ENCODE results near the gene SLC2A10.

DNA sequence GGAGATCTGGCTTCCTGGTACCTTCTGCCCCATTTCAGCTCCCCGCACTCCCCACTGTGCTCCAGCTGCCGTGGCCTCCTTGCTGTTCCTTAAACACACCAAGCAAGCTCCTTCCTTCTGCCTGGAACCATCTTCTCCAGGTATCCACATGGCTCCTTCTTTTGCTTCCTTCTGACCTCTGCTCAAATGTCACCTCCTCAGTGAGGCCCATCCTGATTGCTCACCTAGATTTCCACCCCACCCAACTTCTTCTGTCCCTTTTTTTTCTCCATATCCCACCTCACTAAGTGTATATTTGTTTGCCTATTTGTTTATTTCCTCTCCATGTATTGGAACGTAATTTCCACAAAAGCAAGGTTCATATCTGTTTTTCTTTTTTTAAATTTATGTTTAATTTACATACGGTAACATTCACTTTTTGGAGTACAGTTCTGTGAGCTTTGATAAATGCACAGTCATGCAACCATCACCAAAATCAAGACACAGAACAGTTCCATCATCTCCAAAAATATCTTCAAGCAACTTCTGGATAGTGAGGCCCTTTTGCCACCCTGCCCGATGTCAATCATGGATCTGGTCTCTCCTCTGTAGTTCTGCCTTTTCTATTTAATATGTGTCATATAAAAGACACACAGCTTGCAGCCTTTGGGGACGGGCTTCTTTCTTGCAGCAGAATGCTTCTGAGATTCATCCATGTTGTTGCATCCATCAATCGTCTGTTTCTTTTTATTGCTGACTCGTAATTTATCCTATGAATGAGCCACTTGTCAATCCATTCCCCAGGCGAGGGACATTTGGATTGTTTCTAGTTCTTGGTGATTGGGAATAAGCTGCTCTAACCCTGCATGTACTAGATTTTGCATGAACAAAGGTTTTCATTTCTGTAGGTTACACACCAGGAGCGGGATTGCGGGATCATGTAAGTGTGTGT, 46.3 kb downstream of the SLC2A10 start:
- TF ChIP-seq EP300 (IDR thresholded peaks at IDR 0.05) = no peak
- TF ChIP-seq, protein P1, sequence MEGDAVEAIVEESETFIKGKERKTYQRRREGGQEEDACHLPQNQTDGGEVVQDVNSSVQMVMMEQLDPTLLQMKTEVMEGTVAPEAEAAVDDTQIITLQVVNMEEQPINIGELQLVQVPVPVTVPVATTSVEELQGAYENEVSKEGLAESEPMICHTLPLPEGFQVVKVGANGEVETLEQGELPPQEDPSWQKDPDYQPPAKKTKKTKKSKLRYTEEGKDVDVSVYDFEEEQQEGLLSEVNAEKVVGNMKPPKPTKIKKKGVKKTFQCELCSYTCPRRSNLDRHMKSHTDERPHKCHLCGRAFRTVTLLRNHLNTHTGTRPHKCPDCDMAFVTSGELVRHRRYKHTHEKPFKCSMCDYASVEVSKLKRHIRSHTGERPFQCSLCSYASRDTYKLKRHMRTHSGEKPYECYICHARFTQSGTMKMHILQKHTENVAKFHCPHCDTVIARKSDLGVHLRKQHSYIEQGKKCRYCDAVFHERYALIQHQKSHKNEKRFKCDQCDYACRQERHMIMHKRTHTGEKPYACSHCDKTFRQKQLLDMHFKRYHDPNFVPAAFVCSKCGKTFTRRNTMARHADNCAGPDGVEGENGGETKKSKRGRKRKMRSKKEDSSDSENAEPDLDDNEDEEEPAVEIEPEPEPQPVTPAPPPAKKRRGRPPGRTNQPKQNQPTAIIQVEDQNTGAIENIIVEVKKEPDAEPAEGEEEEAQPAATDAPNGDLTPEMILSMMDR (IDR thresholded peaks at IDR 0.05) = no peak

All from tibial nerve (tissue), 4 donors.